NCI-H2029 (cell line): Measurements from ENCODE around the gene MVK.

Experiments
- DNase-seq: peaks from one replicate; lab custom pipeline; 2025; lab: John Stamatoyannopoulos, UW

MVK gene

GRCh38 chr12:109545826-109546225 lies 27.8 kb upstream of the MVK start:
- DNase-seq: no peak

GRCh38 chr12:109547286-109547685 lies 26.3 kb upstream of the MVK start:
- DNase-seq: no peak

GRCh38 chr12:109548258-109548657 lies 25.3 kb upstream of the MVK start:
- DNase-seq: no peak

DNA sequence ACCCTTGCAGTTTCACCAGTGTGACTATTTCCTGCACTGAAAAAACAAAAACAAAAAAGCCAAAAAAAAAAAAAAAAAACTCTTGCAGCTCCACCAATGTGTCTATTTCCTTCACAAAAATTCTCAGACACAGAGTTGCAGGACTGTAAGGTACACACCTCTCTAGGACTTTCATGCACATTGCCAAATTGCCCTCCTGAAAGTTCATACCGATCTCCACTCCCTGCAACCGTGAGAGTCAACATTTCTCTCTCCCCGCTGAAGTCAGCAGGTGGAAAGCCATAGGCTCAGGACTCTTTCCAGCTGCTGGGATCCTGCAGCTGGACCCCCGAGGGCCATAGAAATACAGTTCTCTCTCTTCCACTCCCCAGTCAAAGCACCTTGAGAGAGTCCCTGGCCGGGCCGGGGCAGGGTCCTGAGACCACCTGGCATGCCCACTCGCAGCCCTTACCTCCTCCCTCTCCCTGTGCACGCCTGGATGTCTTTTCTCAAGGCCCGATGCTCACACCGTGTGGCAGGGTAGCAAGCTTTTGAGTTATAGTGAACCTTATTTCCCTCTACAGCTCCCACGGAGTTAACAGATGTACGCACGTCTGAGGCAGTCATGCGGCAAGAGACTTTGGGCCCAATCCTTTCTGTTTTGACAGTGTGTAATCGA lies 23.9 kb upstream of the MVK start:
- DNase-seq: no peak

DNA sequence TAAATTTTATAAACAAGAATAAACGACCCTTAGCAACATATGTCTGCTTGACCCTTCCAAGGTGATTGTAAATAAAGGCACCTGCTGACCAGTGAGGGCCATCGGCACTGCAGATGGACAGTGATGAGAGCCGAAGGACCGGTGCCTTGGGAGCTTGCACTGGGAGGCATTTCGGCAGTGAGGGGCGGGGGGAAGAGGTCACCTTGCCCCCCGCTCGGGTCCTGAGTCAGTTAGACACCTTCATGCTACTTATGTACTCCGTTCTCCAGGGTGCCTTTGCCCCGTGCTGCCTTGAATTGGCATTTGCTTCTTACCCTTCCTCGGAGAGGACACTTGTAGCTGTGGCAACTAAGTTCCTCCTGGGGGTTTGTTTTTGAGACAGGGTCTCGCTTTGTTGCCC lies 23.3 kb upstream of the MVK start:
- no peak for DNase-seq

GRCh38 chr12:109551108-109551507 lies 22.5 kb upstream of the MVK start:
- DNase-seq: no peak

GRCh38 chr12:109552971-109553370 lies 20.6 kb upstream of the MVK start:
- DNase-seq: no peak

GRCh38 chr12:109553483-109553882 lies 20.1 kb upstream of the MVK start:
- no peak for DNase-seq

DNA sequence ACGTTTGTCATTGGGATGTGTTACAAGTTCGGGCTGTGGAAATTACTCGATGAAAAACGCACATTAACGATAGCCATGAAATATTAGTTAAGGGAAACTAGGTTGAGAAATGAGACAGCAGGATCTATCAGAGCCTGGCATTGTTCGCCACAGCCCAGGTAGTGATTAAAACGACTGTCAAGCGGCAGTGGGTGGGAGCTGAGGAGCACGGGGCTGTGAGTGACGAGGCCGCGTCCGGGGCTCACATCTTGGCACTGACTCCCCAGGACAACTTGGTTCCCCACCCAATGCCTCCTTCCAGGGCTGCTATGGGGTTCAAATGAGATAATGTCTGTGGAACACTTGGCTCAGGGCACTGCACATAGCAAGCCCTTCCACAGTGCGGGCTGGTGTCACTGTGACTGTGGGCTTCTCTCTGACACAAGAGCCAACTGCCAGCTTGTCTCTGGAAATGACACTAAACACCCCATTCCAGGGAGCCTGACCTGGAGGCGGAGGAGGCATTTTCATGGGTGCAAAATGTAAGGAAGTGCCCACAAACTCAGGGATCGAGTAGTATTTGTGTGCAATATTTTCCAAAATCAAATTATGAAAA lies 19.6 kb upstream of the MVK start:
- no peak for DNase-seq

GRCh38 chr12:109554761-109555160 lies 18.8 kb upstream of the MVK start:
- no peak for DNase-seq

DNA sequence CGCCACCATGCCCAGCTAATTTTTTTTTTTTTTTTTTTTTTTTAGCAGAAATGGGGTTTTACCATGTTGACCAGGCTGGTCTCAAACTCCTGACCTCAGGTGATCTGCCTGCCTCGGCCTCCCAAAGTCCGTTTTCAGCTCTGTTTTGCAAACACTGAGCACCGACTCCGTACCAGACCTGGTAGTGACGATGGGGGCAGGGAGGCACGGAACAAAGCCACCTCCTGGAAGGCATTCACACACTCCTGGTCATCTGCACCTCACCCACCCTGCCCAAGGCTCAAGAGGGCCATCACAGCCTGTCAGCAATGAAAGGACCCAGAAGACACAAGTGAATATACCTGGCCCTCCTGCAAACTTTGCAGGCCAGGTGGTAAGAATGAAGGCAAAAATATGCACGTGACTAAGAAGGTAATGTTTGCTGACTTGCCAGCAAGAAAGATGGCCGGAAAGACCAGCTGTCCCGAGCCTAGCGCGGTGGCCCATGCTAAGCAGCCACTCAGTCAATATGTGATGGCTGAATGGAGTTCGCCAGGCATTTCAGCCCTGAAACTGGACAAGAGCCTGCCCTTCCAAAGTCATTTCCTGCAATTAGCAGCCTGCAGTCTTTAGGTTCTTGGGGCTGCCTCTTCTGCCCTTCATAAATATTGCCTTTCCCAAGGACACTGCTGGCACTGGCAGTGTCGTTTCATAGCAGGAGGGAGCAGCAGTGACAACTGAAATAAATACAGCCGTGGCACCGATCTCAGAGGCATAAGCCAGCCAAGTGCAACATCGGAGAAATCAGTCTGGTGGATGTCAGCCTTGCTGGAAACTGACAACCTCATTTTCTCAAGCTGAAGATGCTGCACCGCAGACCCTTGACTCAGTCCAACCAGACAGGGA lies 17.9 kb upstream of the MVK start:
- peak; percentile 56 for DNase-seq

- no peak for DNase-seq
Measured at GRCh38 chr12:109557200-109557599, 16.4 kb upstream of the MVK start.

GRCh38 chr12:109557805-109558204 lies 15.8 kb upstream of the MVK start:
- DNase-seq: no peak

GRCh38 chr12:109558374-109559199 lies 15.0 kb upstream of the MVK start:
- no peak for DNase-seq

- DNase-seq: no peak
Measured at GRCh38 chr12:109559200-109559505, 14.4 kb upstream of the MVK start.

GRCh38 chr12:109559601-109560000 lies 14.0 kb upstream of the MVK start:
- DNase-seq: no peak

GRCh38 chr12:109560867-109561710 lies 12.5 kb upstream of the MVK start:
- DNase-seq: no peak

- no peak for DNase-seq
Measured at GRCh38 chr12:109561711-109562030, 11.9 kb upstream of the MVK start.

- DNase-seq: no peak
Measured at GRCh38 chr12:109562871-109563270, 10.7 kb upstream of the MVK start.

GRCh38 chr12:109563291-109564284 lies 10.0 kb upstream of the MVK start:
- DNase-seq: no peak
